Superior temporal gyrus (tissue), 1 donor: Measurements from ENCODE around the gene SMG7.

ENCODE experiments used
- DNase-seq: peaks from one replicate; pipeline ENCODE4 v3.0.0-alpha.2; 2016; ENCODE audit errors: extremely low spot score

The SMG7 gene

DNA sequence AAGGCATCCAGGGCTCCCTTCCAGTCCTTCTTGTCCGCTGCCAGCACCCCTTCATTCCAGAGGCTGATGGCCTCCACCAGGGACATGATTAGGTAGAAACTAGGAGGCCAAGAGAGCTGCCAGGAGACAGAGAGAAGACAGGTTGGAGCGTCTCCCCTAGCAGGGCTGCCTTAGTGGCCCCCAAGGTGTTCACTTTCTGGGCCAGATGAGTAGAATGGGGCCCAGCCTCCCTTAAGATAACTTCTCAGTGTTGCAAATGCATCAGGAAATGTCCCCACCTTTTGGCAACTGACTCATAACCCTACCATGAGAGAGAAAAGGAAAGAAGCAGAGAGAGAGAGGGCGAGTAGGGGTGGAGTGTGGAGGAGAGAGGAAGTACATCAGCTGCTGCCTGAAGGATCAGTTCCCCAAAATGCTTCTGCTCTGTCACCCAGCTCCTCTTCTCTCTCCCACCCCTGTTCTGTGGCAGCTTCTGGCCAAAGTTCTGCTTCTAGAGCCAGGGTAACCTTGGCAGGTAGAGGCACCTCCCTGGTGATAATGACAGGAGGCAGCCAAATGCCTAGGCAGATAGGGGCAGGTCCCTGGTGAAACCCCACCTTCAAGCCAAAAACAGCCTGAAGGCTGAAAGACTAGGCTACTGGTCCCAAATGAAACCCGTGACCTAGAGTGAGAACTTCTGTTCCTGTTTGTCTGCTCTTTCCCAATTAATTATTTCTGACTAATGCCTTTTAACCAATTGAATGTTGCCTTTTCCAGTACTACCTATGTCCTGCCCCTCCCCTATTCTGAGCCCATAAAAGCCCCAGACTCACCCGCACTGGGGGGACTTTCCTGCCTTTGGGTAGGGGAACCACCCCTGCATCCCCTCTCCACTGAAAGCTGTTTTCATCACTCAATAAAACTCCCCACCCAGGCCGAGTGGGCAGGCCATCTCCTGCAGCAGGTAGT, 118.2 kb downstream of the SMG7 start, which contains the start of gene NCF2:
Gene NCF2 (minus strand): TSS at position 216 of the 948 bp plus-strand sequence. CDS start 130 bp downstream, at position 86.
- no peak for DNase-seq

DNA sequence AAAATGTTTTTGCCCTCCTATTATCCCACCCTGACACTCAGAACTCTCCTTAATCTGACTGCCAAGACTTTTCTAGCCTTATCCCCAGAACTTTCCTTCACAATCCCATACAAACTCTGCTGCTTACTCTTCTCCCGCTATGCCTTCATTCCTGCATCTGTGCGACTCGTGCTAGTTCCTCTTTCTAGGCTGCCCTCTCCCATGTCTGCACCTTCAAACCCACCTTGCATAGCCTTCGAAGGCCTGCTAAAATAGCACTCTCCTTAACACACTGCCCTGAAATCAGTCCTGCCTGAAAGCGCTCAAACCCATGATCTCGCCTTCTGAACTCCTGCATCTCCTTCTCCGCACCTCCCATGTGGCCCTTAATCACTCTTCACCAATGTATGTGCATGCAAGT, 120.4 kb downstream of the SMG7 start:
- no peak for DNase-seq

DNA sequence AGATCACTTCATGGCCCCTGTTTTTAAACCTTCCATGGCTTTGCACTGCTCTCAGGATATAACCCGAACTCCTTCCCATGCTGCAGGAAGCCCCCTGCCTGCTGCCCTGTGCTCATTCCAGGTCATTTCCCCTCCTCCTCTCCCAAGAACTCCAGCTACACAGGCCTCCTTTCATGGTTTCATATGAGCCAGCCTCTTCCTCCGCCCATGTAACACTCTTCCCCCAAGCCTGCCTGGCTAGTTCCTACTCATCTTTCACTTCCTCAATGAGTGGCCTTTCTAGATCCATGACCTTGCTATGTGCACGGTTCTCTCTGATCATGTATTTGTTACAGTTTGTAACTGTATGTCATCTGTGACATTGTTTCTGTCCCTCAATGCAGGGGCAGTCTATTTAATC, 121.1 kb downstream of the SMG7 start:
- no peak for DNase-seq

DNA sequence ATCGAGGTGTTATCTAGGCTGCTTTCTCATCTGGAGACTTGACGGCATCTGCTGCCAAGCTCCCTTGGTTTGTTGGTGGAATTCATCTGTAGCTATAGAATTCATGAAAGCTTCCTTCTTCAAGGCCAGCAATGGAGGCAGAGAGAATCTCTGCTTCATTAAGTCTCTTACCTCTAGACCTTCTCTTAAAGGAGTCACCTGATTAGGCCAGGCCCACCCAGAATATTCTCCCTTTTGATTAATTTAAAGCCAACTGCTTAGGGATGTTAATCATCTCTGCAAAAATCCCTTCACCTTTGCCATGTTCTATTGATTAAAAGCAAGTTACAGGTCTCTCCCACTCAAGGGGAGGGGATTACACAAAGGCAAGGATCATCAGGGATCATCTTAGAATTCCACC, 123.2 kb downstream of the SMG7 start:
- no peak for DNase-seq

DNA sequence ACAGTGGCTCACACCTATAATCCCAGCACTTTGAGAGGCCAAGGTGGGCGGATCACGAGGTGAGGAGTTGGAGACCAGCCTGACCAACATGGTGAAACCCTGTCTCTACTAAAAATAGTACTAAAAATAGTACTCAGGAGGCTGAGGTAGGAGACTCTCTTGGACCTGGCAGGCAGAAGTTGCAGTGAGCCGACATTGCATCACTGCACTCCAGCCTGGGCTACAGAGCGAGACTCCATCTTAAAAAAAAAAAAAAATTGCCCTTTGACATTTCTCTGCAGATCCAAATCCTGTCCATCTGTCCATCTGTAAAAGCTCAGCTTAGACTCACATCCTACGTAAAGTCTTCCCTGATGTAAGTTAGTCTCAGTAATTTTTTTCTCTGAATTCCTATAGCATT, 124.2 kb downstream of the SMG7 start:
- DNase-seq: no peak

DNA sequence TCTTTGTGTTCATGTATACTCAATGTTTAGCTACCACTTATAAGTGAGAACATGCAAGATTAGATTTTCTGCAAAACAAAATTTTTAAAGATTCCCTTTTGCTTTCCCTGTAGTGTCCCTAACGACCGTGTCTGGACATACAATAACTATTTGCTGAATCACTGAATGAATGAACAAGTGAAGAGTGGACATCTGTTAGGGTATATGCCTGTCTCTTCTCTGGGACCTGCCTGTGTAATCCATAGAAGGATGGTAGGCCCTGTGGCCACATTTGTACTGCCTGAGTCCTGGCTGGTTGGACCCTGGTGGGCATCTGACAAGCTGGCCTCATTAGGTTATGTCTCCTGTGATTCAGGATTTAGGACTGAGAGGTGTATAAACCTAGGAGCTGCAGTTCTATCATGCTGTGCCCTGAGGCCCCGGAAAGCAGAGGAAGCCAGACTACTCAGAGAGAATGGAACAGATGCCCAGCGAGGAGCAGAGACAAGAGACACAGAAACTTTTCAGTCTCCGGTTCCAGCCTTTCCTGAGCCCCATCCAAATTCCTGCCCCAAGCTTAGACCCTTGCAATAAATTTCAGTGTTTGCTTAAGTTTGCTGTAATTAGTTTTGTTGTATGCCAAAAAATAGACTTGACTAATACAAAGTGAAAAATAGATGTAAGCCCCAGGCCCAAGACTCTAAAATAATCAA, 125.5 kb downstream of the SMG7 start:
- no peak for DNase-seq

DNA sequence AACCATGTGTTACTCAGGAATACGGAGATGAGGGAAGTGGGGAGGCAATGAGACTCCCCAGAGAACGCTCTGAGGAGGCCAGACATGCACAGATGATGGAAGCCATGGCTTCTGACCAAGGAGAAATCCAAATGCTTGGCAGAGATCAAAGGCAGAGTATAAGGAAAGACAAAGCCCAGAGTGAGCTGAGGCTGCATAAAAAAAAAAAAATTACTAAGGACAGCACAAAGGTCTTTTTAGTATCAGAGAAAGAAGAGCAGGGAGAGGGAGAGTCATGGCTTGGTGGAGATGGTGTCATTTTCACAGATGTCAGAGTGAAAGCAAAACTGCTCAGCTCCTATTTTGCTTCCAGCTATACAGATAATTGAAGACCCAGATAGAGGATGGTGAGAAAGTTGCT, 126.1 kb downstream of the SMG7 start:
- DNase-seq: peak; percentile 58

DNA sequence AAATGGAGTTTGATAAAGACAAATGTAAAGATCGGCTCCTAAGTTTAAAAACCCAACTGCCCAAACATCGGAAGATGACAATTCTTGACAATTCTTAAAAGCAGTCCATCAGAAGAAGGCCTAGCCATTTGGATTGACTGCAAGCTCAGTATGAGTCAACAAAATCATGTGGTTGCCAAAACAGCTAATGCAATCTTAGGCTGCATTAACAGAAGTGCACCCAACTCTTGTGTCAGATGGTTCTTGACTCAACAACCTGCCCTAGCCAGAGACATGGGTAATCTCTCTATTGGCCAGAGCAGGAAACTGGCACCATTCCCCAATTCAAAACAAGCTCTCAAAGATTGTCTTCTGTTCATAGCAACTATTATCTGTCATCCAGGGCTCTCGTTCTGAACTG, 127.8 kb downstream of the SMG7 start:
- no peak for DNase-seq

DNA sequence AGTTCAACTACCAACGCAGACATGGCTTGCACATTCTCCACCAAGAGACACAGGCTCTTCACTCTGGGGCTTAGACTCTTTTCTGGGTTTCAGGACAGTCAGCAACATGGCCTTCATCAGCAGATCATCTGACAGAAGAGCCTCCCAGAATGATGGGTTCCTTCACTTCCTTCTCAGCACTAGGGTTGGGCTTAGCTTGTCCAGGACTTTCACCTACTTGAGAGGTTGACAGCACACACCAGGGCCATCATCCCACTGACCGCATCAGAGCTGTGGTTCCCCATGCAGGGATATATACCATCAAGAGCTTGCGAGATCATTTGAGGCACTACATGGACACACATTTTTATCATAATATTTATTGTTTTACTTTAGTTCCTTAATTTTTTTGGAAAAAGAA, 128.3 kb downstream of the SMG7 start:
- no peak for DNase-seq

DNA sequence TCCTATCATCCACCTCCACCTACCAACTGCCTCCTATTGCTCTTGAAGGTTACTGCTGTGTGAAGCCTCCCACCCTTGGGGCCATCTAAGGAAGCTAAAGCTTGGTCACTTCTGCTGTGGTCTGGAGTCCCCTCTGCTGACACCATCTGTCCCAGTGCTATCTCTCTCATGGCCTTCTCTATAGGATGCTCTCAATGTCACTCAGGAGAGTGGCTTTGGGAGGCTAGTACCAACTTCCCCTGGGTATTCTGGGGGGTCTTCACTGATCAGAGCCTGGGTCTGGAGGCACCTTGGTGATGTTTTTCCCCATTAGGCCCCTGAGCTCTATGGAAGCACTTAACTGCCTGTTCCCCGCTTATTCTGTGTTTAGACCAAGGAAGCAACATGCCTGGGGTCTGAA, 130.2 kb downstream of the SMG7 start:
- DNase-seq: no peak
